HG02938 (cell line): ENCODE data around the gene CDCA7L.

ENCODE experiments used
- ATAC-seq: cut with Tn5 transposase; IDR thresholded peaks from one replicate; pipeline ENCODE4 v1.9.1; 2021; ENCODE audit warnings: mild to moderate bottlenecking, moderate library complexity; ENCODE audit not compliant: unreplicated experiment

CDCA7L gene

GRCh38 chr7:21945454-21946221, at the start of gene CDCA7L:
TSS of gene CDCA7L (minus strand) at chr7:21945899. CDS start at chr7:21945804, 95 bp downstream.
- peak; percentile 82 for ATAC-seq

- no peak for ATAC-seq
Measured at GRCh38 chr7:21986096-21986495, 40.4 kb upstream of the CDCA7L start.

- ATAC-seq, result no peak
Measured at GRCh38 chr7:21984042-21984441, 38.3 kb upstream of the CDCA7L start.

GRCh38 chr7:21983056-21983455, 37.4 kb upstream of the CDCA7L start:
- ATAC-seq, result no peak

- ATAC-seq, result no peak
Measured at GRCh38 chr7:21981524-21981923, 35.8 kb upstream of the CDCA7L start.

GRCh38 chr7:21980926-21981500, 35.3 kb upstream of the CDCA7L start:
- no peak for ATAC-seq

- no peak for ATAC-seq
Measured at GRCh38 chr7:21972397-21972784, 26.7 kb upstream of the CDCA7L start.

GRCh38 chr7:21971780-21972396, 26.2 kb upstream of the CDCA7L start:
- ATAC-seq, result no peak

GRCh38 chr7:21969822-21970221, 24.1 kb upstream of the CDCA7L start:
- ATAC-seq, result no peak

GRCh38 chr7:21967598-21968003, 21.9 kb upstream of the CDCA7L start:
- ATAC-seq, result no peak

GRCh38 chr7:21966271-21966670, 20.6 kb upstream of the CDCA7L start:
- ATAC-seq, result peak; percentile 95

- ATAC-seq, result no peak
Measured at GRCh38 chr7:21965291-21965690, 19.6 kb upstream of the CDCA7L start.

GRCh38 chr7:21962677-21963076, 17.0 kb upstream of the CDCA7L start:
- ATAC-seq, result no peak

GRCh38 chr7:21960922-21961321, 15.2 kb upstream of the CDCA7L start:
- ATAC-seq, result no peak

- no peak for ATAC-seq
Measured at GRCh38 chr7:21959387-21959776, 13.7 kb upstream of the CDCA7L start.

GRCh38 chr7:21953781-21954180, 8.1 kb upstream of the CDCA7L start:
- ATAC-seq, result no peak

- no peak for ATAC-seq
Measured at GRCh38 chr7:21948887-21949540, 3.3 kb upstream of the CDCA7L start.

GRCh38 chr7:21948364-21948763, 2.7 kb upstream of the CDCA7L start:
- ATAC-seq, result no peak

- ATAC-seq, result no peak
Measured at GRCh38 chr7:21947946-21948345, 2.2 kb upstream of the CDCA7L start.

- ATAC-seq, result no peak
Measured at GRCh38 chr7:21947056-21947455, 1.4 kb upstream of the CDCA7L start.

GRCh38 chr7:21946222-21946709, 567 bp upstream of the CDCA7L start:
- ATAC-seq, result no peak
